C4-2B (cell line): ENCODE results near the gene MYL7.

ENCODE experiments used
- H3K27ac ChIP-seq: fragments of 450-650 bp; 2 replicates; pipeline ENCODE4 v1.5.1; 2017
- CTCF ChIP-seq: fragments of 450-650 bp; conservative IDR thresholded peaks from 2 replicates; pipeline ENCODE4 v1.5.1; 2017; ENCODE audit warnings: mild to moderate bottlenecking
- ZFX ChIP-seq: fragments of 450-650 bp; IDR thresholded peaks from 2 replicates; pipeline ENCODE4 v1.6.1; 2017

MYL7 gene

GRCh38 chr7:44105832-44106231 is 35.3 kb downstream of the MYL7 start:
- no peak for TF ChIP-seq CTCF
- no peak for TF ChIP-seq ZFX
- no peak overlapping the region for H3K27ac ChIP-seq

- no peak overlapping the region for H3K27ac ChIP-seq
- no peak for TF ChIP-seq CTCF
Measured at GRCh38 chr7:44104860-44105771, 36.0 kb downstream of the MYL7 start.

- no peak within 1 kb of the TSS for H3K27ac ChIP-seq
Measured at GRCh38 chr7:44103923-44104859, 36.9 kb downstream of the MYL7 start, which contains the start of gene AEBP1. Gene AEBP1, plus strand, starts transcription at chr7:44104345. Its CDS starts 321 bp downstream, at chr7:44104666.

GRCh38 chr7:44103566-44103922 is 37.6 kb downstream of the MYL7 start:
- TF ChIP-seq ZFX (no peak), CTCF (no peak)
- no peak overlapping the region for H3K27ac ChIP-seq

More at GRCh38 chr7:44103923-44104859, 36.9 kb downstream of the MYL7 start, which contains the start of gene AEBP1:
- TF ChIP-seq ZFX (no peak), CTCF (no peak)

GRCh38 chr7:44102846-44103565 is 38.1 kb downstream of the MYL7 start:
- no peak overlapping the region for H3K27ac ChIP-seq
- no peak for TF ChIP-seq ZFX
- TF ChIP-seq CTCF = no peak

GRCh38 chr7:44101966-44102845 is 38.9 kb downstream of the MYL7 start:
- TF ChIP-seq ZFX (no peak), CTCF (no peak)
- no peak overlapping the region for H3K27ac ChIP-seq
